Stimulated activated CD8-positive, alpha-beta memory T cell treated with anti-CD3 and anti-CD28 coated beads, Interleukin-4, amount 100 ng/mL, for 48 hours (primary cell): Measurements from ENCODE around the gene LRIG1.
"Not testable (repeated sequence)": the region's sequence is repeated elsewhere in the genome, so short reads cannot be mapped to it uniquely, and the experiment has no call there.

Source experiments
- DNase-seq: peaks from one replicate; pipeline ENCODE4 v3.0.0-alpha.2; 2020

The LRIG1 gene

DNA sequence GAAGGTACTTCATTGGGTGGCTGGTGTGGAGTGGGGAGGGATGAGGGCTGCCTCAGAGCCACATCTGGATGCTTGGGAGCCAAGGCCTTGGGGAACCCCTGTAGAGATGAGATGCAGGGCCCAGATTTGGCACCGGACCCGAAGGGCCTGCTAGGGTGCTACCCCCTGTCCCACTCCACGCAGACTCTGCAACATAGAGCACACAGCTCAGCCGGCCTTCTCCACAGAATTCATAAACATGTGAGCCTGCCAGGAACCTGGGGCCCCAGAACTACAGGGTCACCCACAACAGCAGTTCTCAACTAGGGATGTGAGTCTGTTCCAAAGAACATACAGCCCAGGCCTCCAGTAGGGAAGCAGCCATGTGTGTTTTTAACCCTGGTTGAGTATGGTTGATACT lies 62.8 kb downstream of the LRIG1 start:
- no peak for DNase-seq

DNA sequence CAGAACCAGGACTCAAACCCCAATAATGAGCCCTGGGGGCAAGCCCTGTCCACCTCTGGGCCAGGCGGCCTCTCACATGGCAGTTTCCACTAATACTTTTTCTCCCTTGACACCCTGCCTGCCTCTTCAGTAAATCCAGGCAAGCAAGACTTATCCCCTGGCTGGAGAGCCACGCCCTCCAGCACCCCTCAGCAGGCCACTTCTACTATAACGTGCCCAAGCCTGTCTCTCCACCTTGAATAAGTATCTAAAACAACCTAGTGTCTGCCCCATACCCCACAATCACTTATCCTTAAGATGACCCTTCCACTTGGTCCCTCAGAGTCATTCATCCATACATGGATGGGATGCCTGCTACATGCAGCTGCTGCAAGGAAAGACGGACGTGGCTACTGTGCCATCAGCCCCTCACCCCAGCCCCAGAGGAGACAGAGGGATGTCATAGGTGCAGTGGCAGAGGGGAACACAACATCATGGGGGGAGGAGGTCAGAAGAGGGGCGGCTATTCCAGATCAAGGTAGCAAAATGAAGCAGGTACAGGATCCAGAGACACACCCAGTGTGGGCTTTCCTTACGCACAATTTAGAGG lies 63.4 kb downstream of the LRIG1 start:
- no peak for DNase-seq

DNA sequence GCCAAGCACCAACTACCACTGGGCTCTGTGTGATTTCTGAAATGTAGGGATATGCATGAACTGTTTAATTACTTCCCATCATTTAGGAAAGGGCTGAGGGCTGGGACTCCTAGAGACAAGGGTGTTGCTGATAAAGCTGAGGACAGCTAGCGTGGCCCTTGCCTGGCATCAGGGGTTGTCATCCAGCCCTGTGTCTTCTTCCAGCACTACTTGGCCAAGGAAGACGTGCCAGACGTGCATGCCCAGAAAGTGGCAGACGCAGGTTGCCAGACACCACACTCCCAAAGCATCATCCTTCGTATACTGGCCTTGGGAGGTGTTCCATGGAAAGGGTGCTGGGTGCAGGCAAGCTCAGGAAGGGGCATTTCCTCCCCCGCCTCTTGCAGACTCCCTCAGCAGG lies 64.8 kb downstream of the LRIG1 start:
- no peak for DNase-seq

DNA sequence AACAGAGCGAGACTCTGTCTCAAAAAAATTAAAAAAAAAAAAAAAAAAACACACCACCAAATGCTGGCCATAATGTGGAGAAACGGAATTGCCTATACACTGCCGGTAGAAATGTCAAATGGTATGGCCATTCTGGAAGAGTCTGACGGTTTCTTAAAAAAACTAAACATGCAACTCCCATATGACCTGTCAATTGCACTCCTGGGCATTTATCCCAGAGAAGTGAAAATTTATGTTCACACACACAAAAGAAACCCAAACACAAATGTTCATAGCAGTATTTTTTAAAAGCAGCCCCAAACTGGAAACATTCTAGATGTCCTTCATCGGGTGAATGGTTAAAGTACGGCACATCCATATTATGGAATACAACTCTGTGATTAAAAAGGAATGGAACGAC lies 66.1 kb downstream of the LRIG1 start:
- no peak for DNase-seq

DNA sequence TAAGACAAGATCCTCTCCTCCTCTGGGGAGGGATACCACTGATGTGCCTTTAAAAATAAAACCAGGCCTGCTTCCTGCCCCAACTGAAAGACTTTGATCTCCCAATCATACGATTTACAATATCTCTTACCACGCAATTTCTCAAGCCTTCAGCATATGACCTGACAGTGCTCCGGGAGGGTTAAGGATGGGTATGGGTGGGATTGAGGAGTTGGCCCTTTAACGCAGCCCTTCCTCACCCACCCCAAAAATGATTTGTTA lies 67.4 kb downstream of the LRIG1 start:
- DNase-seq: no peak

DNA sequence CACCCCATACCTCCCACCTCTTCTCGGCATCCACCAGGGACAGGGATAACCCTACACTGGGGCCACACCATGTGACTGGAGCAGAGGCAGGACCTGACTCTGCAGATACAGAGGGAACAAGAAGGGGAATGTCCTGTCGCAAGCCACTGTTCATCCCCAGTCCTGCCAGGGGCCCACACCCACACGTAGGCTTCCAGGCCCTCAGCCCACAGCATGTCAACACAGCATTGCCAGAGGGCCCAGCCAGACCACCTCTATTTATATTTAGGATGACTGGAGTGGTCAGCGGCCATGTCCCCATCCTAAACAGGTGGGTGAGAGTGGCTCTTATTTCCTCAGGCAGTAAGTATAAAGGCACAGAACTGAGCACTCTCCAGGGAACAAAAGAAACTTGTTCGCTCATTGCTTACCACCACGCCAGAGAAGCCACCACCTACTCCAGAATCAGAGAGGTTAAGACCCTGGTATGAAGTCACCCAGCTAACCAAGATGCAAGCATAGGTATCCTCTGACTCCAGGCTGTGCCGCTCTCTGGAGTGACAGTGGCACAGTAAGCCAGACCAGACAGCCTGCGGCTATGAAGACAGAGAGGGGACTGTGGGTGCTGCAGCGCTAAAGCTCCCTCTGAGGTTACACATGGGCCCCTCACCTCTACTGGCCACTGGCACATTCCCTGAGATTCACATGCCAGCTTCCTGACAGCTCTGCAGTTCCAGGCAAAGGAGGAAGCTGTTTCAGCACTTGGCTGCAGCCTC lies 67.9 kb downstream of the LRIG1 start:
- no peak for DNase-seq

DNA sequence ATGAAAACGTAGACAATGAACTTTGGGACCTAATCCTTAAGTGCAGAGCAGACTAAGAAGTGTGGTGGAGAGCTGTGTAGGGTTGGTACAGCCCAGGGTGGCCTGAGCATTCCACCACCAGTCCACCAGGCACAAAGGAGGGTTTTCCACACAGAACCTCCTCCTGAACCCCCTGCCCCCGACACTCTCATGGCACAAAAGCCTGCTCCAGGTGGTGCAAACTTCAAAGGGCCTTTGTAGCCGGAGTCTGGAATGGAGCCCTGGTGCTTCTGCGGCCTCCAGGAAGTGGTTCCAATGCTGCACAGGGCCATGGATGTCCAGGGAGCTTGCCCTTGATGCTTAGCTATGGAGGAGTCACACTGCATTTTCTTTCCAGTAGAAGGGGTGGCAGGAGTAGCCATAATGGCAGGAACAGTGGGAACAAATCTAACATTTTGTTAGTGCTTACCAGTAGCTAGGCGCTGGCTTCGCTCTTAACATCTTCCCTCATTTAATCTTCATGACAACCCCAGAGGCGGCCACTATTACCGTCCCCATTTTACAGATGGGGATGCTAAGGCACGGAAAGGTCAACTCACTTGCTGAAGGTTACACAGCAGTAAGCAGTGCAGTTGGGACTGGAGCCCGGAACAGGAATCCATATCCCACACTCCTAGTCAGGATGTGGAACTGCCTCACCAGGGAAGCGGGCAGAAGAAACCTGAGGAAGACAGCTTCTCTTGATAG lies 68.6 kb downstream of the LRIG1 start:
- DNase-seq: no peak

DNA sequence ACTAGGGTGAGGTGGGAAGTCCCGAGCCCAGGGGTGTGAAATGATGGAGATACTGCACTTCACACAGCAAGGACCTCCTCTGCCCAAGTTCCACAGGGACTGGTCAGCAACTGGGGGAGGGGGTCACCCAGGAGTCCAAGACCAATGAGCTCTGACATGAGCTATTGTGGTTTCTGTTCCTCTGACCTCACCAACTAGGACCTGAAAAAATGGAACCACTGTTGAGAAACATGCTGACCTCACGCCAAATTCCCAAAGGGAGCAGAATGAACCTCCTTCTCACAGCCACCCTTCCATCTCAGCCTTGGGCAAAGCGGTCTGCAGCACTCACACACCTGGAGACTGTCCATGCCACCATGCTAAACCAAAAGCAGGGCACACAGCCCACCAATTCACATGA lies 69.3 kb downstream of the LRIG1 start:
- DNase-seq: no peak

DNA sequence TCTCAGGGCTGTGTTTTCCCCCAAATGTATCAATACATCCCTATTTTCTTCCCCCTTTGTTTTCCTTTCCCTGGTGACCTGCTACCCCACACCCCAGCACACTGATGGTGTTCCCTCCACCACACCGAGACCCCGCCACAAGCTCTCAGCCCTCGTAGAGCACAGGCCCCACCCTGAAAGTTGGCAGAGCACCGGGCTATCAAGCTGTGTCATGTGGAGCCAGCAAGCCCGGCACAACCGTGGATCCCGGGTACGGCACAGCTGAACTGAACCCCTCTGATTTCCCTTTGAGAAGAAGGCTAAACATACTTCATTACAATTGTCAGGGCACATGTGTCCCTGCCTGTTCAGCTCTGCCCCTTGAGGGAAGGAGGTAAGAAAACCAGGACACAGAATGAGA lies 69.9 kb downstream of the LRIG1 start:
- no peak for DNase-seq

DNA sequence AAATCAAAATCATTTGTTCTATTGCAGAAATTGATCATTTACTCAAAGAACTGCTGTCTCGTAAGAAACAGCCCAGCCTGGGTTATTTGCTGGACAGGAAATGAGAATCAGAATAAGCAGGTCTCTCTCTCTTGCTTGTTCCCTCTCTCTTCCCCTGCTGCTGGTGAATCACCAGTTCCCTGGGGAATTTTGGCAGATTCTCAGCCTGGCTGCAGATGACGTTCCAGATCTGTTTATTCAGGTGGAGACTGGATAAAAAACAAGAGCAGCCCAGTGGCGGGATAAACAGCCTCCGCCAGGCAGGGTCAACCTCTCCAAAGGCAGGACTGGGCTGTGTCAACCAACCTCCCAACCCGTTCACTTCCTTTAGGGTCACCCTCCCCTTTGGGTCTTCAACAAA lies 72.1 kb downstream of the LRIG1 start:
- no peak for DNase-seq

DNA sequence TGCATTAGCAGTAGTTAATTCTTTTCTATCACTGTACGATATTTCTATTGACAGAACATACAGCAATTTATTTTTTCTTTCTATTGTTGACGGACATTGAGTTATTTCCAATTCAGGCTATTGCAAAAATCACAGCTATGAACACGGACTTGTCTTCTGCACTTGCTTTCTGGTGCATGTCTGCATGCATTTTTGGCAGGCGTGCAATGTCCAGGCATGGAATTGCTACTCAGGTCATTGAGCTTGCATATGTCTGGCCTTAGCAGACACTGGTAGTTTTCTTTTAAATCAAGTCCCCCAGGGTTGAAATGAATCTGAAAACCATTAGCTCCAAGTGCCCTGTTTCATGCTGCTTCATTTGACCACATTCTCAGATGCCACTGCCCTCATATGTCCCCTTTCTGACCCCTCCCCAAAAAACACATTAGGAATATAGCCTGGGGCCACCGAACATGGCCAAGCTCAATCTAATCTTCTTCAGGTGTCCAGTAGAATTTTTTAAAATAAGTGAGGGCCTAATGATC lies 72.8 kb downstream of the LRIG1 start:
- no peak for DNase-seq

DNA sequence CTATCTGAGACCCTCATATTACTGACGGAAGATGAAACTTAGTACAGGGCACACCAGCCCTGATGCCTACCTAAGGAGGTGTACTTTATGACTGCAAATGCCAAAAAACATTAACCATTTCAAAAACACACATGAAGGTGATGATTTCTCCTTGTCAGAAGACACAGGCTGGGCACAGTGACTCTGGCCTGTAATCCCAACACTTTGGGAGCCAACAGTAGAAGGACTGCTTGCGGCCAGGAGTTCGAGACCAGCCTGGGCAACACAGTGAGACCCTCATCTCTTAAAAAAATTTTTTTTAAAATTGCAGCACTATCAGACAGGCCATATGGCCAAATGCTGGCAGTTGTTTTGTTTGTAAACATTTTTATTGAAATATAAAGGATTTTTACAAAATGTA lies 73.5 kb downstream of the LRIG1 start:
- no peak for DNase-seq

DNA sequence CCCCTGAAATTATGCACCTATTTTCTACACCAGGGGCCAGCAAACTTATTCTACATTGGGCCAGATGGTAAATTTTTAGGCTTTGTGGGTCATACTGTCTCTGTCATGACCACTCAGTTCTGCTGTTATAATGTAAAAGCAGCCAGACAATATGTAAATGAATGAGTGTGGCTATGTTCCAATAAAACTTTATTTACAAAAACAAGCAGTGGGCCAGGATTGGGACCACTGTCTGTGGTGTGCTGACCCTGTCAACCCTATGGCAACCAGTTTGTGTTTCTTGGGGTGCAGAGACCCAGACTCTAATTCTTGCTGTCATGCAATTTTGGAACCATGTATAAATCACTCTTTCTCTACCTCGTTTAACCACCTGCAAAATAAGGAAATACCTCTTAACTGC lies 74.7 kb downstream of the LRIG1 start:
- no peak for DNase-seq

DNA sequence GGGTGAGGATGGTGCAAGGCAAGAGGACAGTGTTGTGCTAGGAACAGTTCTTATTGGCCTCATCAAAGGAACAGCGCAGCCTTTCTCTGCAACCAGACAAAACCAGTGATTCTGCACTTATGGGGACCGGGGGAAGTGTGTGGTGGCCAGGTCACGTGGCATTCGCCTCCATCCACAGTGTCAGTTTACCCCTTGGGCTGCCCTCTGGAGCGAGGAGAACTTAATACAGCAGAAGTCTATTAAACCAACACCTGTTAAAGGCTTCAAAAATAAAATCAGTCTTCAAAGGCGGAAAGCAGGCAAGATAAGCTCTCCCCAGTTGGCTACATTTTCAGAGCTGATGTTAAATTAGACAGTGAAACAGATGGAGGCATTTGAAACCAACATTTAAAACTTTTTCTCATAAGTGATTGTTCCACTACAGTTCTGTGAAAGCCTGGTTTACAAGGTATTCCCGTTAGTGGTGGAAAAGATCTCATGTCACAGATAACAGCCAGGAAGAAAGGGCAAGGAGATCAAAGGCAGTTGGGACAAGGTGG lies 75.2 kb downstream of the LRIG1 start:
- no peak for DNase-seq

DNA sequence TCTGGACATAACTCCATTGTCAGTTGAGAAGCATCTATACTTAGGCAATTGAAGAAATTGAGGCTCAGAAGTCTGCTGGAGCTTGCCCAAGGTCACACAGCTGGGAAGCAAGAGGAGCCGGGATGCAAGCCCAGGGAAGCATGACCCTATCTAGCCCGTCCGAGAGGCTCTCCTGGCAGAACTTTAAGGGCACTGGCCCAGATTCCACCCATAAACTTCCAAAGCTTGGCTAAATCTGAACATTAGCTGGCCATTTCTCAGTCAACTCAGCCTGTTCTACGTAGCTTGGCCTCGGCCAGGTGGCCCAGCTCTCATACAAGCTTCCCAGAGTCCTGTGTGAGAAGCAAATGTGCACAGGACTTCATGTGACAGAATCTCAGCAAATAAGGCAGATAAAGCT lies 75.8 kb downstream of the LRIG1 start:
- DNase-seq: no peak

DNA sequence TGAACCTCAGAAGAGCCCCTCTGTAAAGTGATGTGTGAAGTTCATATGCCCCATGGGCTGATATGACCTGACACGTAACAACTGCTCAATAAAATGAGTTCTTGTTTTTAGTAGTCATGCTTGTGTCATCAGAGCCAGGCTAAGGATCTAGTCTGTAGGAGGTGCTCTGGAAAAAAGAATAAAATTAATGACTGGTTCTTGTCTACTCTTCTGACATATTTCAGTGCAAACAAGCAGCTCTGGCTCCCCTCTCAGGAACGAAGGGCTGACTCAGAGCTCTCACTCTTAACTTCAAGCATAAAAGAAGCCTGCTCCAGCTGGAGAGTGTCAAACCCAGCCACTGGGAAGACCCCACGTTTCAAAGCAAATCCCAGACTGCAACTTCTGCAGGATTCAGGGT lies 77.0 kb downstream of the LRIG1 start:
- DNase-seq: no peak

DNA sequence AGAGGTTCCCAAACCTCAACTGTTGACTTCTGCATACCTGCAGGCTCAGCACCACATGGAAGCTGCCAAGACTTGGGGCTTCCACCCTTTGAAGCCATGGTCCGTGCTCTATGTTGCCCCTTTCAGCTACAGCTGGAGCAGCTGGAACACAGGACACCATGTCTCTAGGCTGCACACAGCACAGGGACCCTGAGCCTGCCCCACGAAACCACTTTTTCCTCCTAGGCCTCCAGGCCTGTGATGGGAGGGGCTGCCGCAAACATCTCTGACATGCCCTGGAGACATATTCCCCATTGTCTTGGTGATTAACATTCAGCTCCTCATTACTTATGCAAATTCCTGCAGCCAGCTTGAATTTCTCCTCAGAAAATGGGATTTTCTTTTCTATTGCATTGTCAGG lies 78.9 kb downstream of the LRIG1 start:
- DNase-seq: not testable (repeated sequence)

DNA sequence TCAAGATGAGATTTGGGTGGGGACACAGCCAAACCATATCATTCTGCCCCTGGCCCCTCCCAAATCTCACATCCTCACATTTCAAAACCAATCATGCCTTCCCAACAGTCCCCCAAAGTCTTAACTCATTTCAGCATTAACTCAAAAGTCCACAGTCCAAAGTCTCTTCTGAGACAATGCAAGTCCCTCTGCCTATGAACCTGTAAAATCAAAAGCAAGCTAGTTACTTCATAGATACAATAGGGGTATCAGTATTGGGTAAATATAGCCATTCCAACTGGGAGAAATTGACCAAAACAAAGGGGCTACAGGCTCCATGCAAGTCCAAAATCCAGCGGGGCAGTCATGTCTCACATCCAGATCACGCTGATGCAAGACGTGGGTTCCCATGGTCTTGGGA lies 79.7 kb downstream of the LRIG1 start:
- DNase-seq: not testable (repeated sequence)

DNA sequence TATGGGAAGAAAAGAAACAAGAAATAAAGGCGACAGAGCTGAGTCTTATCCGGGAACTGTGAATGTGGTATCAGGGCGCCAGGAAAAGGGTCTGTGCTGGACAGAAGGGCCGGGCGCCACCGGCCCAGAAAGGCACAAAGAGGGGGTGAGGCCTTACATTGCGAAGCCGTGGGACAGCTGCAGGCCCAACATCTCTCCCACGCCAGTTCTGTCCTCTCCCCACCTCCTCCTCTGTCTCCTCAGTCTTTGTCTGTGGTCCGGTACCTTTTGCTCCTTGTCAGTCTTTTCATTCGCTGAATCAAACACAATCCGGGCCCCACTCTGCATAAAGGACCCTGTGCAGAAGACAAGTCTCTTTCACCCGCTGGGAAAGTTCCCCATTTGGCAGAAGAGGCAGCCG lies 81.8 kb downstream of the LRIG1 start:
- no peak for DNase-seq

DNA sequence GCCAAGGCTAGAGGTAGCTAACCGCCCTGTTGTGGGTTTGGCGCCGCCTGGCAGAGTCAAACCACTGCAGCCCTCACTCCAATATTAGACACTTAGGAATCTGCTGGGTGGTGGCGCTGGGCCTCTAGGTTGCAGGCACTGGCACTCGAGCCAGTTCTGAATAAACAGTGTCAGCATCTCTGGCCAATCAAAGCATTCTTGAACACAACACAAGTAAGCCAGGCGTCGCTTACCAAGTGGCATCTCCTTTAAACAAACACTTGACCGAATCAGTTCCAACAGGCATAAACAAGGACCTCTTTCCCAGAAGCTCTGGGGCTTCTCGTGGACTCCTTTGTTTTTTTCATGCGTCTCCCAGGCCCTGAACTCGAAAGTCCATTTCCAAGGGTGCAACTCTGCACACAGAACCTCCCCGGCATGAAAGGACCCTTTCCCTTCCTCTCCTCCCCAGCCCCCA lies 82.3 kb downstream of the LRIG1 start:
- DNase-seq: no peak

DNA sequence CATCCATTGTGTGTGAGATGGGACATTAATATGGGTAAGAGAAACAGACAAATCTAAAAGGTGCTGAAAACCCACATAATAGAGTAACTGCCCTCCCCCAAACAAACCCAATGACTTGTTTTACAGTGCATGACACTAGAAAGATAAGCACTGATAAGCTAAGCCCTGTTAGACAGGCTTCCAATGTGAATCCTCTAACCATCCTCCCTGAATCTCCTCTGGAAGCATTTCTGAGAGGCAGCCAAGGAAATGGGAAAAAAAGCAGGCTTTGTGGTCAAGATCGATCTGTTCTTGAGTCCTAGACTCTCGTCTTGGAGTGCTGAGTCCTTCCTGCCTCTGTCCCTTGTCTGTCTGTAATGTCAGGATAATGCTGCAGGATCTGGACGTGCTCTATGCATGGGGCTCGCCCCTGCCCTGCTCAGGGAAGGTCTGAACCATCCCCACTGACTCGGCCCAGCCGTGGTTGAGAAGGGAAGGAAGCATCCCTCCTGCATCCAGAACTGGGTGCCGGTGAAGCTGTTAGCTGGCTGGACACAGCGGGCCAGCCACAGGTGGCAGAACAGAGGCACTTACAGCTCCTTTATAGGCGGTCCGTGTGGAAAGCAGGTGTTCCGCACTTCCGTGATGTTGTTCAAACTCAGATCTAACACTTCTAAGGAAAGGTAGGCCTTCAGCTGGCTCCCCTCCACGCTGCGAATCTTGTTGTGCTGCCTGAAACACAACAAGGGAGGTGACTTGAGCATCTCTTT lies 84.1 kb downstream of the LRIG1 start:
- DNase-seq: no peak

DNA sequence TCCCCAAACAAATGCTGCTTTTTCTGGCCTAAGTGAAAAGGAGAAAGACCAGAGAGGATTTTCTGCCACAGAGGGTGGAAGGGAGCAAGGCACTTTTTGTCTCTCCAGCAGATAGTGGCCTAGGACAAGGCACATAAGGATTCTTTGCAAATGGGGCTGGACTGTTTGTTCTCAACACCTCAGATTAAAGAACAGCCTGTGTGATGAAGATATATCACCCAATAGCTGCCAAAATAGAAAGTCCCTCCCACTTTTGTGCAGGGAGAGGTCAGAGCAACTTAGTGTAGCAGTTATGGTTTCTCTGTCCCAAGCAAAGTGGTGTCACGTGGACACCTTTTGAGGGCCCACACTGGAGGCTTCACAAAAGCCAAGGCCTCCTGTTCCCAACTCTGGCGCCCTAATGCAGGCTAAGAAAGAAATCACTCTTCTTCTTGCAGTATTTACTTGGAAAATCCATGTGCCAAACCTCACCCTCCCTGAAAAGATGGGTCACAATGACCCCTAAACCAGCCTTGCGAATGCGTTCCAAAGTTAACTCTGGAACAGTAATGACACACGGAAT lies 84.9 kb downstream of the LRIG1 start:
- DNase-seq: no peak

DNA sequence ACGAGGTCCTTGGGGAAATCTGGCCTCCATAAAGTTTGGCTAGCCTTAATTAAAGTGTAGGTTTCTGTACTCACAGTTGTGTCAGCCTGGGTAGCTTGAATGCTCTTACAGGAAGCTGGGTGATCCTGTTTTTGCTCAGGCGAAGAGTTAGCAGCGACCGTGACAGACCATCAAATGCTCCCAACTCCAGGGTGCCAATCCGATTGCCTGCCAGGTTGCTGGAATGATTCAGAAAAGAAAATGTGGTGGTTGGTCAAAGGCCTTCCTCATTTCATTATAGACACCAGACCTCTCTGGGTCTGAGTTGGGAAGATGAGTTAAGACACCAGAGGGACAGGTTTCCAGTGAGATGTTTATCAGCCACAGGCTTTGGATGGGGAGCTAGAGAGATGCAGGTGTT lies 86.0 kb downstream of the LRIG1 start:
- DNase-seq: no peak
